Measurements from ENCODE around the gene PLCXD1.

DNA sequence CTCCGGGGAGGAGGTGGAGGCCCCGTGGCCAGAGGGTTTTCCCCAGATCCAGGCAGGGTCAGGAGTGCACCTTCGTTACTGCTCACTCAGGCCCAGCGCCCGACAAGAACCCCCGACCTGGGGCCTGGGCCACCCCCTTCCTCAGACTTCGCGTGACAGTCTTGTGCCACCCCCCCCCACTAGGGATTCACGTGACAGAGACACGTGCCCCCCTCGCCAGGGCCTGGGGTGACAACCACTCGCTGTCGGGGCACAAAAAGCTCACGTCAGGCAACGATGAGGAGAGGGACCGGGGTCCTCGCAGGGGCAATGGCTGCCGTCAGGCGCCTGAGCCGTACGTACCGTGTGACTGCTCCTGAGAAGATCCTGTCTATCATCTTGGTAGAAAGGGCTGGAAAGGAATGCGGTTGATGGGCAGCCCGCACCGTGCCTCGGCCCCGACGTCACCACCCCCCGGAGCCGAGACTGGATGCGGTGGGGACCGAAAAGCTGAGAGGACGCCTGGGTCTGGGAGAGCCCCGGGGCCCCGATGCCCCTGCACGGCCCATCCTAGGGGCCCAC, 60.4 kb downstream of the PLCXD1 start:
- TF ChIP-seq CTCF (IDR thresholded peaks at IDR 0.05) (no peak), POLR2A (IDR thresholded peaks at IDR 0.05) (no peak), EP300 (IDR thresholded peaks at IDR 0.05) (no peak)

All from ovary (tissue), 3 donors.